Smooth muscle cell (in vitro differentiated cells): Measurements from ENCODE around the gene PGLYRP2. TPM values are rescaled to one million over a fixed set of nuclear protein-coding genes. Genes with fewer than 3 reads are reported as not detected.

Experiments used
- DNase-seq: peaks from one replicate; lab custom pipeline; 2025; ENCODE audit not compliant: unreplicated experiment; lab: John Stamatoyannopoulos, UW
- H2AFZ ChIP-seq: fragments of 200-600 bp; sonication (generic); 2 replicates; pipeline ENCODE4 v1.6.0; 2016; ENCODE audit warnings: antibody characterized with exemption, low read depth, mild to moderate bottlenecking
- H3F3A ChIP-seq: fragments of 200-600 bp; sonication (generic); 2 replicates; pipeline ENCODE4 v1.6.0; 2017; ENCODE audit warnings: antibody characterized with exemption, low read depth
- H3K27ac ChIP-seq: fragments of 200-600 bp; sonication (generic); 2 replicates; pipeline ENCODE4 v1.5.1; 2016; ENCODE audit warnings: low read depth, mild to moderate bottlenecking
- H3K27me3 ChIP-seq: fragments of 200-600 bp; sonication (generic); 2 replicates; pipeline ENCODE4 v1.6.1; 2016; ENCODE audit warnings: low read depth, mild to moderate bottlenecking
- H3K36me3 ChIP-seq: fragments of 200-600 bp; sonication (generic); 2 replicates; pipeline ENCODE4 v1.5.1; 2016; ENCODE audit warnings: low read depth
- H3K4me1 ChIP-seq: fragments of 200-600 bp; sonication (generic); 2 replicates; pipeline ENCODE4 v1.5.1; 2016; ENCODE audit warnings: low read depth
- H3K4me2 ChIP-seq: fragments of 200-600 bp; sonication (generic); 2 replicates; pipeline ENCODE4 v1.6.0; 2016; ENCODE audit warnings: mild to moderate bottlenecking
- H3K4me3 ChIP-seq: fragments of 200-600 bp; sonication (generic); 2 replicates; pipeline ENCODE4 v1.5.1; 2016; ENCODE audit warnings: mild to moderate bottlenecking
- H3K79me2 ChIP-seq: fragments of 200-600 bp; sonication (generic); 2 replicates; pipeline ENCODE4 v1.6.0; 2016; ENCODE audit warnings: low read depth, mild to moderate bottlenecking
- H3K9ac ChIP-seq: fragments of 200-600 bp; sonication (generic); 2 replicates; pipeline ENCODE4 v1.6.0; 2016; ENCODE audit warnings: low read depth
- H3K9me3 ChIP-seq: fragments of 200-600 bp; sonication (generic); replicated peaks from 2 replicates; pipeline ENCODE4 v1.5.1; 2016; ENCODE audit warnings: low read depth
- H4K20me1 ChIP-seq: fragments of 200-600 bp; sonication (generic); 2 replicates; pipeline ENCODE4 v1.6.0; 2016; ENCODE audit warnings: low read depth
- CTCF ChIP-seq: fragments of 200-600 bp; sonication (generic); IDR thresholded peaks from 2 replicates; pipeline ENCODE4 v1.5.1; 2017; ENCODE audit warnings: borderline replicate concordance, mild to moderate bottlenecking, antibody characterized with exemption; ENCODE audit not compliant: insufficient read depth, poor library complexity, severe bottlenecking
- WGBS: methylation state at CpG from one replicate; pipeline ENCODE4 v1.1.7; 2016; ENCODE audit warnings: low lambda C conversion rate; 5-methylcytosine and 5-hydroxymethylcytosine counted together
- polyA plus RNA-seq: library from polyadenylated mRNA; unstranded; fragments of >200 nt; fragmentation: Nextera tagmentation; extraction: Ambion mirVana; gene quantifications from 2 replicates; pipeline ENCODE4 v1.2.1, GENCODE V29; 2016
- total RNA-seq: library from RNA; depleted of rRNA; stranded (reverse); fragments of >200 nt; gene quantifications from 2 replicates; pipeline ENCODE4 v1.2.3, GENCODE V29; 2014

The PGLYRP2 gene
- total RNA-seq (not detected in 2 replicates), polyA plus RNA-seq (not detected in 2 replicates)

GRCh38 chr19:15479391-15480345 is at the start of gene PGLYRP2:
Gene PGLYRP2 (minus strand): TSS chr19:15479501. CDS start chr19:15479371, 130 bp downstream.
- Histone ChIP-seq H4K20me1 (no peaks in the 10 kb centered on the region), H3K36me3 (no peaks in the 10 kb centered on the region), H3K4me3 (no peak within 1 kb of the TSS), H3F3A (no peaks in the 10 kb centered on the region), H3K27ac (no peak within 1 kb of the TSS), H3K9me3 (no peaks in the 10 kb centered on the region), H3K79me2 (no peaks in the 10 kb centered on the region), H3K27me3 (no peaks in the 10 kb centered on the region), H3K9ac (no peak within 1 kb of the TSS), H3K4me1 (no peaks in the 10 kb centered on the region), H2AFZ (no peak within 1 kb of the TSS), H3K4me2 (no peak within 1 kb of the TSS)
- no peak for TF ChIP-seq CTCF
- DNase-seq: no peak
- 85% methylated on average over 16 of the region's 16 CpGs for WGBS

GRCh38 chr19:15527705-15528104 is 48.4 kb upstream of the PGLYRP2 start:
- no peaks in the 10 kb centered on the region for H4K20me1 ChIP-seq
- H3K4me1 ChIP-seq: no peaks in the 10 kb centered on the region
- H3F3A ChIP-seq: no peaks in the 10 kb centered on the region
- H3K36me3 ChIP-seq: no peaks in the 10 kb centered on the region
- no peak overlapping the region for H2AFZ ChIP-seq
- WGBS: 41% methylated on average over 3 of the region's 3 CpGs
- no peaks in the 10 kb centered on the region for H3K79me2 ChIP-seq
- H3K4me2 ChIP-seq: no peak overlapping the region
- H3K4me3 ChIP-seq: no peak overlapping the region
- H3K9ac ChIP-seq: no peak overlapping the region
- no peak overlapping the region for H3K27ac ChIP-seq
- no peak for TF ChIP-seq CTCF
- H3K27me3 ChIP-seq: no peaks in the 10 kb centered on the region
- H3K9me3 ChIP-seq: no peaks in the 10 kb centered on the region
- no peak for DNase-seq

- TF ChIP-seq CTCF: no peak
- Histone ChIP-seq H3F3A (no peaks in the 10 kb centered on the region), H3K27ac (no peak overlapping the region), H3K36me3 (no peaks in the 10 kb centered on the region), H3K27me3 (no peaks in the 10 kb centered on the region), H3K79me2 (no peaks in the 10 kb centered on the region), H4K20me1 (no peaks in the 10 kb centered on the region), H2AFZ (no peak overlapping the region), H3K9me3 (no peaks in the 10 kb centered on the region), H3K4me3 (no peak overlapping the region), H3K4me1 (no peaks in the 10 kb centered on the region), H3K9ac (no peak overlapping the region), H3K4me2 (no peak overlapping the region)
- no peak for DNase-seq
- WGBS: 61% methylated on average over 2 of the region's 2 CpGs
These were observed 47.1 kb upstream of the PGLYRP2 start for GRCh38 chr19:15526408-15526807.
